Parathyroid adenoma (tissue), 2 donors: ENCODE data around the gene TMX1.
A peak's percentile ranks its signal among the peaks of the same experiment; 100 is the strongest.

Experiments
- H2AFZ ChIP-seq: fragments of 300-600 bp; sonication (generic); one replicate; pipeline ENCODE4 v1.7.0; 2017; ENCODE audit warnings: antibody characterized with exemption, mild to moderate bottlenecking
- H3K27ac ChIP-seq: fragments of 300-600 bp; sonication (generic); one replicate; pipeline ENCODE4 v1.7.0; 2017
- H3K27me3 ChIP-seq: fragments of 300-600 bp; sonication (generic); one replicate; pipeline ENCODE4 v1.7.0; 2017; ENCODE audit warnings: low read length; ENCODE audit not compliant: control insufficient read depth, insufficient read depth
- H3K36me3 ChIP-seq: fragments of 300-600 bp; sonication (generic); one replicate; pipeline ENCODE4 v1.7.0; 2017; ENCODE audit warnings: low read length; ENCODE audit not compliant: control insufficient read depth, insufficient read depth
- H3K4me1 ChIP-seq: fragments of 300-600 bp; sonication (generic); one replicate; pipeline ENCODE4 v1.7.0; 2017; ENCODE audit warnings: control low read depth
- H3K4me2 ChIP-seq: fragments of 300-600 bp; sonication (generic); one replicate; pipeline ENCODE4 v1.7.0; 2017; ENCODE audit warnings: low read length
- H3K4me3 ChIP-seq: fragments of 300-600 bp; sonication (generic); one replicate; pipeline ENCODE4 v1.7.0; 2017; ENCODE audit warnings: low read depth, low read length
- H3K79me2 ChIP-seq: fragments of 300-600 bp; sonication (generic); one replicate; pipeline ENCODE4 v1.7.0; 2017; ENCODE audit warnings: control low read depth
- H3K9ac ChIP-seq: fragments of 300-600 bp; sonication (generic); one replicate; pipeline ENCODE4 v1.7.0; 2017; ENCODE audit warnings: mild to moderate bottlenecking
- H3K9me3 ChIP-seq: fragments of 300-600 bp; sonication (generic); one replicate; pipeline ENCODE4 v1.7.0; 2017; ENCODE audit warnings: low read length; ENCODE audit not compliant: control insufficient read depth
- CTCF ChIP-seq: fragments of 300-600 bp; sonication (generic); IDR thresholded peaks from one replicate; pipeline ENCODE4 v1.7.0; 2017; ENCODE audit warnings: antibody characterized with exemption, mild to moderate bottlenecking
- donor health status: primary hyperparathyroidism.

The TMX1 gene

GRCh38 chr14:51277753-51278415 is 37.8 kb downstream of the TMX1 start:
- H3K9me3 ChIP-seq = no peaks in the 10 kb centered on the region
- no peak overlapping the region for H3K4me3 ChIP-seq
- no peak overlapping the region for H2AFZ ChIP-seq
- no peaks in the 10 kb centered on the region for H3K4me1 ChIP-seq
- no peak for TF ChIP-seq CTCF
- no peak overlapping the region for H3K27ac ChIP-seq
- H3K9ac ChIP-seq = no peak overlapping the region
- no peaks in the 10 kb centered on the region for H3K79me2 ChIP-seq
- no peaks in the 10 kb centered on the region for H3K36me3 ChIP-seq
- no peaks in the 10 kb centered on the region for H3K27me3 ChIP-seq
- no peak overlapping the region for H3K4me2 ChIP-seq

- no peaks in the 10 kb centered on the region for H3K27me3 ChIP-seq
- no peak for TF ChIP-seq CTCF
Observed at GRCh38 chr14:51282517-51282916, 42.5 kb downstream of the TMX1 start.

GRCh38 chr14:51283402-51284085 is 43.5 kb downstream of the TMX1 start:
- H3K79me2 ChIP-seq = no peaks in the 10 kb centered on the region
- no peaks in the 10 kb centered on the region for H3K36me3 ChIP-seq
- no peaks in the 10 kb centered on the region for H3K27me3 ChIP-seq
- peak; percentile 74 for TF ChIP-seq CTCF
- no peaks in the 10 kb centered on the region for H3K4me1 ChIP-seq
- no peak overlapping the region for H3K9ac ChIP-seq
- no peak overlapping the region for H3K4me3 ChIP-seq
- no peak overlapping the region for H3K4me2 ChIP-seq
- no peaks in the 10 kb centered on the region for H3K9me3 ChIP-seq
- no peak overlapping the region for H3K27ac ChIP-seq
- H2AFZ ChIP-seq = no peak overlapping the region

More at GRCh38 chr14:51282517-51282916, 42.5 kb downstream of the TMX1 start:
- Histone ChIP-seq H2AFZ (no peak overlapping the region), H3K9ac (no peak overlapping the region), H3K79me2 (no peaks in the 10 kb centered on the region), H3K36me3 (no peaks in the 10 kb centered on the region), H3K9me3 (no peaks in the 10 kb centered on the region), H3K4me2 (no peak overlapping the region), H3K4me1 (no peaks in the 10 kb centered on the region), H3K27ac (no peak overlapping the region), H3K4me3 (no peak overlapping the region)

GRCh38 chr14:51284241-51284640 is 44.2 kb downstream of the TMX1 start:
- Histone ChIP-seq H3K9ac (no peak overlapping the region), H3K4me3 (no peak overlapping the region), H2AFZ (no peak overlapping the region), H3K27ac (no peak overlapping the region), H3K36me3 (no peaks in the 10 kb centered on the region), H3K27me3 (no peaks in the 10 kb centered on the region), H3K4me2 (no peak overlapping the region), H3K4me1 (no peaks in the 10 kb centered on the region), H3K9me3 (no peaks in the 10 kb centered on the region), H3K79me2 (no peaks in the 10 kb centered on the region)
- TF ChIP-seq CTCF = no peak

- no peak overlapping the region for H2AFZ ChIP-seq
- H3K27ac ChIP-seq = no peak overlapping the region
- H3K4me2 ChIP-seq = no peak overlapping the region
- no peak overlapping the region for H3K4me3 ChIP-seq
- no peaks in the 10 kb centered on the region for H3K36me3 ChIP-seq
- no peaks in the 10 kb centered on the region for H3K9me3 ChIP-seq
- no peaks in the 10 kb centered on the region for H3K27me3 ChIP-seq
- H3K9ac ChIP-seq = no peak overlapping the region
- no peak for TF ChIP-seq CTCF
- no peaks in the 10 kb centered on the region for H3K79me2 ChIP-seq
- no peaks in the 10 kb centered on the region for H3K4me1 ChIP-seq
Observed at GRCh38 chr14:51285120-51285519, 45.1 kb downstream of the TMX1 start.
